Neural cell (in vitro differentiated cells): Measurements from ENCODE around the gene CACNA1A.

ENCODE experiments used
- CTCF ChIP-seq: fragments of 450-650 bp; IDR thresholded peaks from 2 replicates; pipeline ENCODE4 v1.5.1; 2014; ENCODE audit warnings: antibody characterized with exemption, mild to moderate bottlenecking, moderate library complexity; ENCODE audit not compliant: poor library complexity, severe bottlenecking
- EP300 ChIP-seq: fragments of 450-650 bp; conservative IDR thresholded peaks from 2 replicates; pipeline ENCODE4 v1.6.1; 2014; ENCODE audit warnings: antibody characterized with exemption, mild to moderate bottlenecking, moderate library complexity; ENCODE audit not compliant: poor library complexity, severe bottlenecking
- EZH2 ChIP-seq: fragments of 200-600, 300-800 bp; shearing (Covaris generic), sonication (generic); IDR thresholded peaks from 2 replicates; pipeline ENCODE4 v1.6.1; 2014; ENCODE audit warnings: antibody characterized with exemption, low read length, borderline replicate concordance, mild to moderate bottlenecking; ENCODE audit not compliant: insufficient read depth, poor library complexity, severe bottlenecking
- MXI1 ChIP-seq: fragments of 450-650 bp; conservative IDR thresholded peaks from 2 replicates; pipeline ENCODE4 v1.6.1; 2014; ENCODE audit warnings: antibody characterized with exemption, mild to moderate bottlenecking; ENCODE audit not compliant: poor library complexity, severe bottlenecking
- POLR2AphosphoS5 ChIP-seq: IDR thresholded peaks from 2 replicates; pipeline ENCODE4 v1.6.1; 2012
- RAD21 ChIP-seq: fragments of 450-650 bp; conservative IDR thresholded peaks from 2 replicates; pipeline ENCODE4 v1.6.1; 2014; ENCODE audit warnings: antibody characterized with exemption, mild to moderate bottlenecking, moderate library complexity
- TAF1 ChIP-seq: IDR thresholded peaks from 2 replicates; pipeline ENCODE4 v1.6.1; 2012; ENCODE audit warnings: low read depth
- TF ChIP-seq, protein P1 (sequence below): IDR thresholded peaks from 2 replicates; pipeline ENCODE4 v1.6.1; 2012; ENCODE audit warnings: borderline replicate concordance

GRCh38 chr19:13231663-13232062, 274.6 kb downstream of the CACNA1A start:
- TF ChIP-seq CTCF = no peak
- no peak for TF ChIP-seq EP300
- no peak for TF ChIP-seq POLR2AphosphoS5
- TF ChIP-seq RAD21 = no peak
- TF ChIP-seq EZH2 = no peak
- no peak for TF ChIP-seq TAF1
- TF ChIP-seq MXI1 = no peak
- TF ChIP-seq, protein P1, sequence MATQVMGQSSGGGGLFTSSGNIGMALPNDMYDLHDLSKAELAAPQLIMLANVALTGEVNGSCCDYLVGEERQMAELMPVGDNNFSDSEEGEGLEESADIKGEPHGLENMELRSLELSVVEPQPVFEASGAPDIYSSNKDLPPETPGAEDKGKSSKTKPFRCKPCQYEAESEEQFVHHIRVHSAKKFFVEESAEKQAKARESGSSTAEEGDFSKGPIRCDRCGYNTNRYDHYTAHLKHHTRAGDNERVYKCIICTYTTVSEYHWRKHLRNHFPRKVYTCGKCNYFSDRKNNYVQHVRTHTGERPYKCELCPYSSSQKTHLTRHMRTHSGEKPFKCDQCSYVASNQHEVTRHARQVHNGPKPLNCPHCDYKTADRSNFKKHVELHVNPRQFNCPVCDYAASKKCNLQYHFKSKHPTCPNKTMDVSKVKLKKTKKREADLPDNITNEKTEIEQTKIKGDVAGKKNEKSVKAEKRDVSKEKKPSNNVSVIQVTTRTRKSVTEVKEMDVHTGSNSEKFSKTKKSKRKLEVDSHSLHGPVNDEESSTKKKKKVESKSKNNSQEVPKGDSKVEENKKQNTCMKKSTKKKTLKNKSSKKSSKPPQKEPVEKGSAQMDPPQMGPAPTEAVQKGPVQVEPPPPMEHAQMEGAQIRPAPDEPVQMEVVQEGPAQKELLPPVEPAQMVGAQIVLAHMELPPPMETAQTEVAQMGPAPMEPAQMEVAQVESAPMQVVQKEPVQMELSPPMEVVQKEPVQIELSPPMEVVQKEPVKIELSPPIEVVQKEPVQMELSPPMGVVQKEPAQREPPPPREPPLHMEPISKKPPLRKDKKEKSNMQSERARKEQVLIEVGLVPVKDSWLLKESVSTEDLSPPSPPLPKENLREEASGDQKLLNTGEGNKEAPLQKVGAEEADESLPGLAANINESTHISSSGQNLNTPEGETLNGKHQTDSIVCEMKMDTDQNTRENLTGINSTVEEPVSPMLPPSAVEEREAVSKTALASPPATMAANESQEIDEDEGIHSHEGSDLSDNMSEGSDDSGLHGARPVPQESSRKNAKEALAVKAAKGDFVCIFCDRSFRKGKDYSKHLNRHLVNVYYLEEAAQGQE = no peak
